Right renal pelvis (tissue), 4 donors: ENCODE results near the gene MYL11. TPM values are rescaled to one million over a fixed set of nuclear protein-coding genes. Genes with fewer than 3 reads are reported as not detected.
A peak's percentile ranks its signal among the peaks of the same experiment; 100 is the strongest.
"Not testable (repeated sequence)": the region's sequence is repeated elsewhere in the genome, so short reads cannot be mapped to it uniquely, and the experiment has no call there.

Experiments used
- DNase-seq, 4 donors: peaks; one replicate each; pipeline ENCODE4 v3.0.0-alpha.2; 2013; ENCODE audit warnings: low read depth in 4 of 4, low spot score in 3 of 4, missing footprints in 1 of 4
- polyA plus RNA-seq, 4 donors: library from polyadenylated mRNA; unstranded; fragments of 120-200 nt; gene quantifications; one replicate each; pipeline ENCODE4 v1.2.1, GENCODE V29; 2013; ENCODE audit not compliant: insufficient read length in 4 of 4

Gene MYL11
- polyA plus RNA-seq = 1 to 10 TPM; 1.1 to 1.8 (median 1.4) TPM

GRCh38 chr16:30374538-30374937 lies at the start of gene MYL11:
TSS of gene MYL11 (plus strand) at chr16:30374802. CDS start at chr16:30374858, 56 bp downstream.
- DNase-seq = no peak

GRCh38 chr16:30334473-30334989 lies 40.1 kb upstream of the MYL11 start:
- peak; percentile 32 to 69 (median 48) for DNase-seq

GRCh38 chr16:30335028-30335597 lies 39.5 kb upstream of the MYL11 start:
- DNase-seq = peak; percentile 44 to 60 (median 47)

- DNase-seq = no peak
Measured at GRCh38 chr16:30335598-30336474, 38.8 kb upstream of the MYL11 start.

- DNase-seq = not testable (repeated sequence)
Measured at GRCh38 chr16:30337964-30338357, 36.6 kb upstream of the MYL11 start.

GRCh38 chr16:30338715-30339114 lies 35.9 kb upstream of the MYL11 start:
- DNase-seq = not testable (repeated sequence)

- DNase-seq = no peak
Measured at GRCh38 chr16:30340621-30341020, 34.0 kb upstream of the MYL11 start.

GRCh38 chr16:30341971-30342370 lies 32.6 kb upstream of the MYL11 start:
- not testable (repeated sequence) for DNase-seq

- DNase-seq = no peak
Measured at GRCh38 chr16:30342751-30343490, 31.7 kb upstream of the MYL11 start.

- DNase-seq = not testable (repeated sequence)
Measured at GRCh38 chr16:30343491-30343820, 31.1 kb upstream of the MYL11 start.

- DNase-seq = no peak
Measured at GRCh38 chr16:30346286-30346685, 28.3 kb upstream of the MYL11 start.

- DNase-seq = no peak
Measured at GRCh38 chr16:30348113-30348512, 26.5 kb upstream of the MYL11 start.

- no peak for DNase-seq
Measured at GRCh38 chr16:30348929-30349328, 25.7 kb upstream of the MYL11 start.

GRCh38 chr16:30349675-30350074 lies 24.9 kb upstream of the MYL11 start:
- no peak for DNase-seq

GRCh38 chr16:30350134-30350871 lies 24.3 kb upstream of the MYL11 start:
- DNase-seq = no peak

- no peak for DNase-seq
Measured at GRCh38 chr16:30351001-30351441, 23.6 kb upstream of the MYL11 start.

- DNase-seq = no peak
Measured at GRCh38 chr16:30351586-30352419, 22.8 kb upstream of the MYL11 start.

- DNase-seq = no peak
Measured at GRCh38 chr16:30352488-30353401, 21.9 kb upstream of the MYL11 start.
